ENCODE results near the gene DTNB. TPM values are rescaled to one million over a fixed set of nuclear protein-coding genes. Genes with fewer than 3 reads are reported as not detected.

The DTNB gene
- total RNA-seq, 1 experiment from 2014 or later = 19.6 TPM

DNA sequence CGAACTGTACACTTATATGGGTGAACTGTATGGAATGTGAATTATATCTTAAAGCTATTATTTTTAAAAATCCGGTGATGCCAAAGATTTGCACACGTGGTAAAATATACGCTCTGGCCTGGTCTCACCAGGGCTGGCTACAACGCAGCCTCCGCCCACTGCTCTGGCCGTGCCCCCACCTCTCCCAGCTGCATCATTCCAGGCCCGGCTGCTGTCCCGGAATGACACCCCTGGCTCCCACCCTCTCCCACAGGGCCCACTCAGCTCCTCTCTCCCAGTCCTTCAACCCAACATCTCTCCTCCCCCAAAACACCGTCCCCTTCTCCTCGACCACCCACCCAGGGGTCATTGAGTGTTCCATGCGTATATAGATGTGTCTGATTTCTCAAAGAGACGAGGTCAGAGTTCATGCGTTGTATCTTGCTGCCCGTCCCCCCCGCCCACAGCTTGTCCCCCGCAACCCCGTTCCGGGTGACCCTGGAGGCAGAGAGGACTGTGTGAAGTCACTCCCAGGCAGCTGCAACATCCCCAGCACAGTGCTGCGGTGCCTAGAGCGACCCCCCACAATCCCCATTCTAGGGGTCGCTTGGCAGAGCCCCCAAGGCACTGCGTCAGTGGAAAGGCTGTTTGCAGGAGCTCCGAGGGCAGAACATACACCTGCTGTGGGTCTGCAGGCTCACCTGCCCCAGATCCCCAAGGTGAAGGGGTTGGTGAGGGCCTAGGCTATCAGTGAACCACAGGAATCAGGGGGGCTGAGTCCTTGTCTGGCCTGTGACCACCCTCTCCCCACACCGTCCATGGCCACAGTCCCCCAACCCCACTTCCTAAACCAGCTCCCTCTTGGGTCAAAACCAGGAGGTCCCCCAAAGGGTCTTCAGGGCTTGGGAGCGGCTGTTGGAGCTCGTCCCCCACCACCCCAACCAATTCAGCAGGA, 345.0 kb downstream of the DTNB start:
- TF ChIP-seq EZH2 (IDR thresholded peaks at IDR 0.05; ENCODE audit: borderline replicate concordance, low read depth, low read length, poor library complexity, severe bottlenecking) = no peak
- TF ChIP-seq, protein P1, sequence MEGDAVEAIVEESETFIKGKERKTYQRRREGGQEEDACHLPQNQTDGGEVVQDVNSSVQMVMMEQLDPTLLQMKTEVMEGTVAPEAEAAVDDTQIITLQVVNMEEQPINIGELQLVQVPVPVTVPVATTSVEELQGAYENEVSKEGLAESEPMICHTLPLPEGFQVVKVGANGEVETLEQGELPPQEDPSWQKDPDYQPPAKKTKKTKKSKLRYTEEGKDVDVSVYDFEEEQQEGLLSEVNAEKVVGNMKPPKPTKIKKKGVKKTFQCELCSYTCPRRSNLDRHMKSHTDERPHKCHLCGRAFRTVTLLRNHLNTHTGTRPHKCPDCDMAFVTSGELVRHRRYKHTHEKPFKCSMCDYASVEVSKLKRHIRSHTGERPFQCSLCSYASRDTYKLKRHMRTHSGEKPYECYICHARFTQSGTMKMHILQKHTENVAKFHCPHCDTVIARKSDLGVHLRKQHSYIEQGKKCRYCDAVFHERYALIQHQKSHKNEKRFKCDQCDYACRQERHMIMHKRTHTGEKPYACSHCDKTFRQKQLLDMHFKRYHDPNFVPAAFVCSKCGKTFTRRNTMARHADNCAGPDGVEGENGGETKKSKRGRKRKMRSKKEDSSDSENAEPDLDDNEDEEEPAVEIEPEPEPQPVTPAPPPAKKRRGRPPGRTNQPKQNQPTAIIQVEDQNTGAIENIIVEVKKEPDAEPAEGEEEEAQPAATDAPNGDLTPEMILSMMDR (conservative IDR thresholded peaks at IDR 0.05; ENCODE audit: low read depth, low read length) = no peak
- no peak for DNase-seq (ENCODE audit: low spot score)
- H3K4me1 ChIP-seq (ENCODE audit: insufficient read depth, low read length, poor library complexity, severe bottlenecking) = no peaks in the 10 kb centered on the region
- intact Hi-C loops (cut with micrococcal nuclease; ENCODE audit: unreplicated experiment) = no loop called here
- H3K27me3 ChIP-seq (replicated peaks; ENCODE audit: insufficient read depth, low read depth, low read length, poor library complexity) = no peaks in the 10 kb centered on the region
- ChIA-PET POLR2A (ENCODE audit: low non-redundant PET) (no interaction called here), CTCF (no interaction called here)
- H3K9me3 ChIP-seq (ENCODE audit: low read depth, low read length, poor library complexity, severe bottlenecking) = peaks cover 16% of the 10 kb centered on the region
- no peak overlapping the region for H3K4me3 ChIP-seq (ENCODE audit: low read depth, low read length, poor library complexity, severe bottlenecking)
- peaks cover 19% of the 10 kb centered on the region for H3K36me3 ChIP-seq (ENCODE audit: insufficient read depth, low read length, poor library complexity, severe bottlenecking)
- no peak overlapping the region for H3K27ac ChIP-seq (ENCODE audit: low read depth, low read length, poor library complexity, severe bottlenecking)
- no TSS peak for BruUV-seq (replicated peaks)

Small RNA genes within 50 kb of the gene (microRNA-seq; reads per million reads assigned to microRNA genes)
- gene MIR1301 = 1,973 reads per million, percentile 87 among the genes with 10 or more reads in this experiment

Other genes with a start within 250 kb of the DTNB start
- gene ASXL2, start 204.9 kb upstream of the DTNB start, total RNA-seq (2021) = 32.8 and 34.5 TPM in 2 replicates

All from A673 (cell line).